OCI-LY1 (cell line): ENCODE results near the gene H6PD.

Source experiments
- CTCF ChIP-seq: fragments of 200-600 bp; sonication (generic), shearing (Covaris generic); IDR thresholded peaks from 2 replicates; pipeline ENCODE4 v1.5.1; 2017; ENCODE audit warnings: mild to moderate bottlenecking, antibody characterized with exemption, low read length, moderate library complexity, mixed read lengths
- EZH2 ChIP-seq: fragments of 200-600 bp; sonication (generic), shearing (Covaris generic); IDR thresholded peaks from 2 replicates; pipeline ENCODE4 v1.8.0; 2017; ENCODE audit warnings: borderline replicate concordance, mixed run types, mild to moderate bottlenecking, antibody characterized with exemption, low read length, moderate library complexity, mixed read lengths

- no peak for TF ChIP-seq EZH2
- TF ChIP-seq CTCF = no peak
Observed at GRCh38 chr1:9265968-9266367, 31.4 kb downstream of the H6PD start.
